ENCODE measurements around the gene GRAMD1B.

DNA sequence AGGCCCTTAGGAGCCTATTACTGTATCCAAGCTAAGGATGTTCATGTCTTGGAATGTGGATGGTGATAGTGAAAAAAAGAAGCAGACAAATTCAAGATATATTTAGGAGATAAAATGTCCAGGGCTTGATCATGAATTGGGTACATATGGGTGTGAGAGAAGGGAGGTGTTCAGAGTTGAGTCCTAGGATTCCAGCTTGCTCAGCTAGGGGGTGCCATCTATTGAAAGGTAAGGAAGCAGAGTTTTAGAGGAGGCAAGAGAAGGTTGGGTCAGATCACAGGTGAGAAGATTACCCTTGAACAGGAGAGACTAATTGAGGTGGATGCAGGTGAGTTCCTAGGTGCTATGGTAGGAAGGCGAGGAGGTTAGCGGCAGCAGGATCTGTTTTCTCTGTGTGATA lies 60.5 kb downstream of the GRAMD1B start:
- TF ChIP-seq, protein P1, sequence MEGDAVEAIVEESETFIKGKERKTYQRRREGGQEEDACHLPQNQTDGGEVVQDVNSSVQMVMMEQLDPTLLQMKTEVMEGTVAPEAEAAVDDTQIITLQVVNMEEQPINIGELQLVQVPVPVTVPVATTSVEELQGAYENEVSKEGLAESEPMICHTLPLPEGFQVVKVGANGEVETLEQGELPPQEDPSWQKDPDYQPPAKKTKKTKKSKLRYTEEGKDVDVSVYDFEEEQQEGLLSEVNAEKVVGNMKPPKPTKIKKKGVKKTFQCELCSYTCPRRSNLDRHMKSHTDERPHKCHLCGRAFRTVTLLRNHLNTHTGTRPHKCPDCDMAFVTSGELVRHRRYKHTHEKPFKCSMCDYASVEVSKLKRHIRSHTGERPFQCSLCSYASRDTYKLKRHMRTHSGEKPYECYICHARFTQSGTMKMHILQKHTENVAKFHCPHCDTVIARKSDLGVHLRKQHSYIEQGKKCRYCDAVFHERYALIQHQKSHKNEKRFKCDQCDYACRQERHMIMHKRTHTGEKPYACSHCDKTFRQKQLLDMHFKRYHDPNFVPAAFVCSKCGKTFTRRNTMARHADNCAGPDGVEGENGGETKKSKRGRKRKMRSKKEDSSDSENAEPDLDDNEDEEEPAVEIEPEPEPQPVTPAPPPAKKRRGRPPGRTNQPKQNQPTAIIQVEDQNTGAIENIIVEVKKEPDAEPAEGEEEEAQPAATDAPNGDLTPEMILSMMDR (IDR thresholded peaks at IDR 0.05): no peak
- no peak for TF ChIP-seq POLR2A (IDR thresholded peaks at IDR 0.05)
